Measurements from ENCODE around the gene CEP63. TPM values are rescaled to one million over a fixed set of nuclear protein-coding genes. Genes with fewer than 3 reads are reported as not detected.

The CEP63 gene
- total RNA-seq, 1 experiment from 2014 or later, result 19.1 TPM

DNA sequence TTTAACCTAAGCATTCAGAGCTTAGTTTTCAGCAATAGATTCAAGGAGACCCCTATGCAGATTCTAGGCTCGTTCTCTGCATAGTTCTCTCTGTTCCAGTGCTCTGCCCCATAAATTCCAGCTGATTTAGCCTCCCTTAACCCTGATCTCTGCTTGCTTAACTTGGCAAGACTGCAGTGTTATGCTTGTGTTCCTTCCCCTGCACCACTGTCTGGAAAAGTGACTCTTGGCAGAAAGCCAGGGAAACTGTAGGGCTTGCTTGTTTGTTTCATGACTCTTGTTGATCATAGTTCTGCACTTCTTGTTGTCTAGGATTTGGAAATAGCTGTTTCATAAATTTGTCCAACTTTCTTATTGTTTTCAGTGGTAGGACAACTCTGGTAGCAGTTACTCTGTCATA lies 40.2 kb upstream of the CEP63 start:
- POLR2A ChIA-PET, result no interaction called here

GRCh38 chr3:134446800-134447199 lies 39.1 kb upstream of the CEP63 start:
- RAD21 ChIA-PET (ENCODE audit: low non-redundant PET in 1 of 2, low total read pairs in 2 of 2, uncharacterized antibody in 2 of 2, unreplicated experiment in 2 of 2), result no interaction called here
- H3K79me2 ChIP-seq (ENCODE audit: insufficient read depth, low read length), result no peaks in the 10 kb centered on the region
- ATAC-seq, result no peak
- BruUV-seq (replicated peaks), result no TSS peak
- H3K27ac ChIP-seq (ENCODE audit: low read depth, low read length), result no peak overlapping the region
- no peaks in the 10 kb centered on the region for H3K36me3 ChIP-seq (ENCODE audit: control insufficient read depth in 1 of 2, insufficient read depth in 2 of 2, low read length in 2 of 2)
- no peaks in the 10 kb centered on the region for H3K4me1 ChIP-seq (ENCODE audit: control insufficient read depth in 1 of 2, insufficient read depth in 2 of 2, low read length in 2 of 2)
- H3K4me2 ChIP-seq (ENCODE audit: low read length), result no peak overlapping the region
- H3K9ac ChIP-seq (ENCODE audit: low read length), result no peak overlapping the region
- POLR2A ChIA-PET, result no interaction called here
- H3K9me2 ChIP-seq (ENCODE audit: insufficient read depth), result no peaks in the 10 kb centered on the region
- H3K9me3 ChIP-seq (ENCODE audit: control insufficient read depth in 1 of 2, insufficient read depth in 1 of 2, low read depth in 1 of 2, low read length in 2 of 2), result no peaks in the 10 kb centered on the region
- H2AFZ ChIP-seq (ENCODE audit: low read depth, low read length, poor library complexity, severe bottlenecking), result no peak overlapping the region
- no peak for DNase-seq (ENCODE audit: low read depth, low spot score)
- no peaks in the 10 kb centered on the region for H4K20me1 ChIP-seq (ENCODE audit: insufficient read depth)
- no peak overlapping the region for H3K4me3 ChIP-seq (replicated peaks in 1 of 2; ENCODE audit: low read depth in 1 of 2, low read length in 2 of 2)
- CTCF ChIA-PET, result interaction anchor here (0.7 to 1.6 kb wide), 2 partner anchors 18 to 28 kb away, joined by 3 read pairs; no protein-coding TSS in a partner anchor
- intact Hi-C loops (cut with micrococcal nuclease), result no loop called here
- no peaks in the 10 kb centered on the region for H3K27me3 ChIP-seq (ENCODE audit: insufficient read depth, low read length)
- TF ChIP-seq MAX (IDR thresholded peaks at IDR 0.05), result no peak
- TF ChIP-seq POLR2A (IDR thresholded peaks at IDR 0.05; ENCODE audit: borderline replicate concordance, extremely low read depth, insufficient read depth, insufficient read length), result no peak
- TF ChIP-seq EZH2phosphoT487 (IDR thresholded peaks at IDR 0.05; ENCODE audit: borderline replicate concordance), result no peak
- TF ChIP-seq YY1 (IDR thresholded peaks at IDR 0.05; ENCODE audit: extremely low read depth, insufficient replicate concordance, low read depth, low read length), result no peak
- no peak for TF ChIP-seq ZFX (IDR thresholded peaks at IDR 0.05)
- TF ChIP-seq ATF3 (IDR thresholded peaks at IDR 0.05), result no peak
- TF ChIP-seq, protein P1, sequence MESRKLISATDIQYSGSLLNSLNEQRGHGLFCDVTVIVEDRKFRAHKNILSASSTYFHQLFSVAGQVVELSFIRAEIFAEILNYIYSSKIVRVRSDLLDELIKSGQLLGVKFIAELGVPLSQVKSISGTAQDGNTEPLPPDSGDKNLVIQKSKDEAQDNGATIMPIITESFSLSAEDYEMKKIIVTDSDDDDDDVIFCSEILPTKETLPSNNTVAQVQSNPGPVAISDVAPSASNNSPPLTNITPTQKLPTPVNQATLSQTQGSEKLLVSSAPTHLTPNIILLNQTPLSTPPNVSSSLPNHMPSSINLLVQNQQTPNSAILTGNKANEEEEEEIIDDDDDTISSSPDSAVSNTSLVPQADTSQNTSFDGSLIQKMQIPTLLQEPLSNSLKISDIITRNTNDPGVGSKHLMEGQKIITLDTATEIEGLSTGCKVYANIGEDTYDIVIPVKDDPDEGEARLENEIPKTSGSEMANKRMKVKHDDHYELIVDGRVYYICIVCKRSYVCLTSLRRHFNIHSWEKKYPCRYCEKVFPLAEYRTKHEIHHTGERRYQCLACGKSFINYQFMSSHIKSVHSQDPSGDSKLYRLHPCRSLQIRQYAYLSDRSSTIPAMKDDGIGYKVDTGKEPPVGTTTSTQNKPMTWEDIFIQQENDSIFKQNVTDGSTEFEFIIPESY (IDR thresholded peaks at IDR 0.05; ENCODE audit: extremely low read depth, insufficient replicate concordance, low read length), result no peak
- no peak for TF ChIP-seq ELF1 (IDR thresholded peaks at IDR 0.05; ENCODE audit: borderline replicate concordance, low read depth)
- TF ChIP-seq EGR1 (IDR thresholded peaks at IDR 0.05; ENCODE audit: low read depth), result no peak
- no peak for TF ChIP-seq SIN3A (IDR thresholded peaks at IDR 0.05; ENCODE audit: low read depth)
- TF ChIP-seq RAD21 (IDR thresholded peaks at IDR 0.05; ENCODE audit: low read depth), result no peak

More for the DNA sequence above, 40.2 kb upstream of the CEP63 start:
- Histone ChIP-seq H3K9me2 (ENCODE audit: insufficient read depth) (no peaks in the 10 kb centered on the region), H3K79me2 (ENCODE audit: insufficient read depth, low read length) (no peaks in the 10 kb centered on the region), H3K9me3 (ENCODE audit: control insufficient read depth in 1 of 2, insufficient read depth in 1 of 2, low read depth in 1 of 2, low read length in 2 of 2) (no peaks in the 10 kb centered on the region), H3K9ac (ENCODE audit: low read length) (no peak overlapping the region), H3K27me3 (ENCODE audit: insufficient read depth, low read length) (no peaks in the 10 kb centered on the region), H3K4me2 (ENCODE audit: low read length) (no peak overlapping the region), H3K27ac (ENCODE audit: low read depth, low read length) (no peak overlapping the region), H2AFZ (ENCODE audit: low read depth, low read length, poor library complexity, severe bottlenecking) (no peak overlapping the region), H4K20me1 (ENCODE audit: insufficient read depth) (no peaks in the 10 kb centered on the region), H3K4me1 (ENCODE audit: control insufficient read depth in 1 of 2, insufficient read depth in 2 of 2, low read length in 2 of 2) (no peaks in the 10 kb centered on the region), H3K4me3 (replicated peaks in 1 of 2; ENCODE audit: low read depth in 1 of 2, low read length in 2 of 2) (no peak overlapping the region), H3K36me3 (ENCODE audit: control insufficient read depth in 1 of 2, insufficient read depth in 2 of 2, low read length in 2 of 2) (no peaks in the 10 kb centered on the region)
- intact Hi-C loops (cut with micrococcal nuclease), result no loop called here
- no TSS peak for BruUV-seq (replicated peaks)
- ChIA-PET RAD21 (ENCODE audit: low non-redundant PET in 1 of 2, low total read pairs in 2 of 2, uncharacterized antibody in 2 of 2, unreplicated experiment in 2 of 2) (no interaction called here), CTCF (interaction anchor here (0.6 to 1.7 kb wide), 6 partner anchors 9 to 233 kb away, joined by 3 to 4 read pairs (median 3); no protein-coding TSS in a partner anchor)
- DNase-seq (ENCODE audit: low read depth, low spot score) (no peak), ATAC-seq (no peak)
- TF ChIP-seq TCF7L2 (IDR thresholded peaks at IDR 0.05; ENCODE audit: borderline replicate concordance, extremely low read depth, insufficient read depth, insufficient read length) (no peak), ZFX (IDR thresholded peaks at IDR 0.05) (no peak), ZNF274 (IDR thresholded peaks at IDR 0.05; ENCODE audit: low read depth, low read length) (no peak), SIN3A (IDR thresholded peaks at IDR 0.05; ENCODE audit: low read depth) (no peak), FOSL1 (IDR thresholded peaks at IDR 0.05; ENCODE audit: low read depth) (no peak), CBX3 (IDR thresholded peaks at IDR 0.05; ENCODE audit: low read depth) (no peak), JUND (IDR thresholded peaks at IDR 0.05) (no peak), POLR2A (IDR thresholded peaks at IDR 0.05; ENCODE audit: borderline replicate concordance, extremely low read depth, insufficient read depth, insufficient read length) (no peak), EZH2 (IDR thresholded peaks at IDR 0.05) (no peak), SP1 (IDR thresholded peaks at IDR 0.05; ENCODE audit: low read depth) (no peak), SRF (IDR thresholded peaks at IDR 0.05; ENCODE audit: low read depth) (no peak), ELF1 (IDR thresholded peaks at IDR 0.05; ENCODE audit: borderline replicate concordance, low read depth) (no peak)
- TF ChIP-seq, protein P2, sequence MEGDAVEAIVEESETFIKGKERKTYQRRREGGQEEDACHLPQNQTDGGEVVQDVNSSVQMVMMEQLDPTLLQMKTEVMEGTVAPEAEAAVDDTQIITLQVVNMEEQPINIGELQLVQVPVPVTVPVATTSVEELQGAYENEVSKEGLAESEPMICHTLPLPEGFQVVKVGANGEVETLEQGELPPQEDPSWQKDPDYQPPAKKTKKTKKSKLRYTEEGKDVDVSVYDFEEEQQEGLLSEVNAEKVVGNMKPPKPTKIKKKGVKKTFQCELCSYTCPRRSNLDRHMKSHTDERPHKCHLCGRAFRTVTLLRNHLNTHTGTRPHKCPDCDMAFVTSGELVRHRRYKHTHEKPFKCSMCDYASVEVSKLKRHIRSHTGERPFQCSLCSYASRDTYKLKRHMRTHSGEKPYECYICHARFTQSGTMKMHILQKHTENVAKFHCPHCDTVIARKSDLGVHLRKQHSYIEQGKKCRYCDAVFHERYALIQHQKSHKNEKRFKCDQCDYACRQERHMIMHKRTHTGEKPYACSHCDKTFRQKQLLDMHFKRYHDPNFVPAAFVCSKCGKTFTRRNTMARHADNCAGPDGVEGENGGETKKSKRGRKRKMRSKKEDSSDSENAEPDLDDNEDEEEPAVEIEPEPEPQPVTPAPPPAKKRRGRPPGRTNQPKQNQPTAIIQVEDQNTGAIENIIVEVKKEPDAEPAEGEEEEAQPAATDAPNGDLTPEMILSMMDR (IDR thresholded peaks at IDR 0.05 in 2 of 3, conservative IDR thresholded peaks at IDR 0.05 in 1 of 3; ENCODE audit: borderline replicate concordance in 1 of 3, insufficient read depth in 1 of 3, low read depth in 2 of 3, low read length in 2 of 3), result no peak

Measured in HCT116 (cell line).